HUES6 (cell line): ENCODE measurements around the gene MAP3K12.

Experiments used
- H3K27ac ChIP-seq: 2 replicates; pipeline ENCODE4 v1.7.0; 2013; ENCODE audit warnings: low read depth, mild to moderate bottlenecking, low read length, inconsistent platforms
- H3K27me3 ChIP-seq: 2 replicates; pipeline ENCODE4 v1.6.1; 2013; ENCODE audit warnings: low read length; ENCODE audit not compliant: control insufficient read depth, insufficient read depth
- H3K36me3 ChIP-seq: 2 replicates; pipeline ENCODE4 v1.6.1; 2013; ENCODE audit warnings: low read length; ENCODE audit not compliant: control insufficient read depth, insufficient read depth
- H3K4me1 ChIP-seq: 2 replicates; pipeline ENCODE4 v1.6.1; 2013; ENCODE audit warnings: low read length; ENCODE audit not compliant: control insufficient read depth, insufficient read depth
- H3K4me3 ChIP-seq: 2 replicates; pipeline ENCODE4 v1.5.1; 2013; ENCODE audit warnings: low read depth, low read length
- H3K9ac ChIP-seq: one replicate; pipeline ENCODE4 v1.6.1; 2013; ENCODE audit warnings: mild to moderate bottlenecking, low read length
- H3K9me3 ChIP-seq: 2 replicates; pipeline ENCODE4 v1.6.1; 2013; ENCODE audit warnings: low read depth, low read length; ENCODE audit not compliant: control insufficient read depth, insufficient read depth

MAP3K12 gene

GRCh38 chr12:53500142-53500775, 1.0 kb upstream of the MAP3K12 start:
- Histone ChIP-seq H3K4me1 (peaks cover 34% of the 10 kb centered on the region), H3K27me3 (no peaks in the 10 kb centered on the region), H3K36me3 (peaks cover 23% of the 10 kb centered on the region), H3K27ac (no peak overlapping the region), H3K4me3 (peak overlapping the region; percentile 76), H3K9ac (peak overlapping the region; percentile 63), H3K9me3 (no peaks in the 10 kb centered on the region)

- Histone ChIP-seq H3K4me1 (peaks cover 48% of the 10 kb centered on the region), H3K4me3 (peak overlapping the region; percentile 76), H3K36me3 (peaks cover 4% of the 10 kb centered on the region; the same call in 1 of the 2 replicates), H3K9me3 (no peaks in the 10 kb centered on the region), H3K27ac (no peak overlapping the region), H3K27me3 (no peaks in the 10 kb centered on the region), H3K9ac (peak overlapping the region; percentile 2)
These were observed 1.0 kb downstream of the MAP3K12 start for GRCh38 chr12:53498235-53498630.

- H3K36me3 ChIP-seq = no peaks in the 10 kb centered on the region
- H3K4me1 ChIP-seq = peaks cover 49% of the 10 kb centered on the region
- no peaks in the 10 kb centered on the region for H3K9me3 ChIP-seq
- H3K4me3 ChIP-seq = no peak overlapping the region
- H3K9ac ChIP-seq = no peak overlapping the region
- H3K27me3 ChIP-seq = no peaks in the 10 kb centered on the region
- no peak overlapping the region for H3K27ac ChIP-seq
These were observed 1.8 kb downstream of the MAP3K12 start for GRCh38 chr12:53497461-53497860.

GRCh38 chr12:53496752-53497032, 2.6 kb downstream of the MAP3K12 start:
- Histone ChIP-seq H3K9me3 (no peaks in the 10 kb centered on the region), H3K36me3 (no peaks in the 10 kb centered on the region), H3K4me1 (peaks cover 47% of the 10 kb centered on the region), H3K4me3 (no peak overlapping the region), H3K27ac (no peak overlapping the region), H3K27me3 (no peaks in the 10 kb centered on the region), H3K9ac (no peak overlapping the region)

GRCh38 chr12:53495903-53496751, 3.1 kb downstream of the MAP3K12 start:
- Histone ChIP-seq H3K9ac (no peak overlapping the region), H3K4me3 (no peak overlapping the region), H3K27me3 (no peaks in the 10 kb centered on the region), H3K36me3 (no peaks in the 10 kb centered on the region), H3K4me1 (peaks cover 43% of the 10 kb centered on the region), H3K27ac (no peak overlapping the region), H3K9me3 (no peaks in the 10 kb centered on the region)

- Histone ChIP-seq H3K4me3 (peak overlapping the region; percentile 75), H3K9me3 (no peaks in the 10 kb centered on the region), H3K27me3 (no peaks in the 10 kb centered on the region), H3K9ac (peak overlapping the region; percentile 75), H3K4me1 (peaks cover 36% of the 10 kb centered on the region), H3K36me3 (no peaks in the 10 kb centered on the region), H3K27ac (no peak overlapping the region; the same call in 1 of the 2 replicates)
These were observed 5.5 kb downstream of the MAP3K12 start for GRCh38 chr12:53493610-53494391.

GRCh38 chr12:53492830-53493609, 6.2 kb downstream of the MAP3K12 start:
- H3K4me3 ChIP-seq = peak overlapping the region; percentile 75
- no peaks in the 10 kb centered on the region for H3K9me3 ChIP-seq
- peaks cover 30% of the 10 kb centered on the region for H3K4me1 ChIP-seq
- H3K36me3 ChIP-seq = peaks cover 2% of the 10 kb centered on the region; the same call in 1 of the 2 replicates
- peak overlapping the region; percentile 6; the same call in 1 of the 2 replicates for H3K27ac ChIP-seq
- peak overlapping the region; percentile 75 for H3K9ac ChIP-seq
- no peaks in the 10 kb centered on the region for H3K27me3 ChIP-seq

GRCh38 chr12:53492188-53492587, 7.1 kb downstream of the MAP3K12 start:
- peak overlapping the region; percentile 6; the same call in 1 of the 2 replicates for H3K27ac ChIP-seq
- H3K4me1 ChIP-seq = peaks cover 29% of the 10 kb centered on the region
- H3K9me3 ChIP-seq = no peaks in the 10 kb centered on the region
- peak overlapping the region; percentile 67 for H3K4me3 ChIP-seq
- no peaks in the 10 kb centered on the region for H3K27me3 ChIP-seq
- peaks cover 9% of the 10 kb centered on the region for H3K36me3 ChIP-seq
- peak overlapping the region; percentile 75 for H3K9ac ChIP-seq

GRCh38 chr12:53489242-53489864, 9.9 kb downstream of the MAP3K12 start:
- H3K4me3 ChIP-seq = no peak overlapping the region
- H3K27ac ChIP-seq = no peak overlapping the region
- no peaks in the 10 kb centered on the region for H3K27me3 ChIP-seq
- H3K36me3 ChIP-seq = peaks cover 35% of the 10 kb centered on the region
- peaks cover 15% of the 10 kb centered on the region for H3K4me1 ChIP-seq
- no peaks in the 10 kb centered on the region for H3K9me3 ChIP-seq
- no peak overlapping the region for H3K9ac ChIP-seq
